Measurements from ENCODE around the gene SH3BP4. TPM values are rescaled to one million over a fixed set of nuclear protein-coding genes. Genes with fewer than 3 reads are reported as not detected.

Gene SH3BP4
- total RNA-seq, 1 donor from 2014 or later, result 115 TPM

- H3K36me3 ChIP-seq (ENCODE audit: control insufficient read depth, insufficient read depth, low read length), result no peaks in the 10 kb centered on the region
- no peak for TF ChIP-seq CTCF (IDR thresholded peaks at IDR 0.05; ENCODE audit: insufficient read depth, low read length, poor library complexity, severe bottlenecking)
- no peak for DNase-seq (ENCODE audit: low read depth)
- no peak overlapping the region for H3K4me3 ChIP-seq (ENCODE audit: low read depth, low read length)
- H3K27me3 ChIP-seq (ENCODE audit: control insufficient read depth, insufficient read depth, low read length), result no peaks in the 10 kb centered on the region
Observed at GRCh38 chr2:235066490-235066889, 114.7 kb downstream of the SH3BP4 start.

GRCh38 chr2:235066895-235067294 lies 115.1 kb downstream of the SH3BP4 start:
- TF ChIP-seq CTCF (IDR thresholded peaks at IDR 0.05; ENCODE audit: insufficient read depth, low read length, poor library complexity, severe bottlenecking), result no peak
- no peaks in the 10 kb centered on the region for H3K27me3 ChIP-seq (ENCODE audit: control insufficient read depth, insufficient read depth, low read length)
- no peak overlapping the region for H3K4me3 ChIP-seq (ENCODE audit: low read depth, low read length)
- H3K36me3 ChIP-seq (ENCODE audit: control insufficient read depth, insufficient read depth, low read length), result no peaks in the 10 kb centered on the region
- DNase-seq (ENCODE audit: low read depth), result no peak

GRCh38 chr2:235068701-235069100 lies 116.9 kb downstream of the SH3BP4 start:
- TF ChIP-seq CTCF (IDR thresholded peaks at IDR 0.05; ENCODE audit: insufficient read depth, low read length, poor library complexity, severe bottlenecking), result no peak

GRCh38 chr2:235070063-235070706 lies 118.4 kb downstream of the SH3BP4 start:
- no peaks in the 10 kb centered on the region for H3K27me3 ChIP-seq (ENCODE audit: control insufficient read depth, insufficient read depth, low read length)
- no peaks in the 10 kb centered on the region for H3K36me3 ChIP-seq (ENCODE audit: control insufficient read depth, insufficient read depth, low read length)
- no peak for TF ChIP-seq CTCF (IDR thresholded peaks at IDR 0.05; ENCODE audit: insufficient read depth, low read length, poor library complexity, severe bottlenecking)
- H3K4me3 ChIP-seq (ENCODE audit: low read depth, low read length), result no peak overlapping the region
- peak; percentile 54 for DNase-seq (ENCODE audit: low read depth)

More at GRCh38 chr2:235068701-235069100, 116.9 kb downstream of the SH3BP4 start:
- Histone ChIP-seq H3K4me3 (ENCODE audit: low read depth, low read length) (no peak overlapping the region), H3K36me3 (ENCODE audit: control insufficient read depth, insufficient read depth, low read length) (no peaks in the 10 kb centered on the region), H3K27me3 (ENCODE audit: control insufficient read depth, insufficient read depth, low read length) (no peaks in the 10 kb centered on the region)
- DNase-seq (ENCODE audit: low read depth), result no peak

GRCh38 chr2:235073868-235074413 lies 122.1 kb downstream of the SH3BP4 start:
- no peaks in the 10 kb centered on the region for H3K27me3 ChIP-seq (ENCODE audit: control insufficient read depth, insufficient read depth, low read length)
- no peaks in the 10 kb centered on the region for H3K36me3 ChIP-seq (ENCODE audit: control insufficient read depth, insufficient read depth, low read length)
- H3K4me3 ChIP-seq (ENCODE audit: low read depth, low read length), result no peak overlapping the region
- no peak for DNase-seq (ENCODE audit: low read depth)
- no peak for TF ChIP-seq CTCF (IDR thresholded peaks at IDR 0.05; ENCODE audit: insufficient read depth, low read length, poor library complexity, severe bottlenecking)

- Histone ChIP-seq H3K4me3 (ENCODE audit: low read depth, low read length) (no peak overlapping the region), H3K36me3 (ENCODE audit: control insufficient read depth, insufficient read depth, low read length) (no peaks in the 10 kb centered on the region), H3K27me3 (ENCODE audit: control insufficient read depth, insufficient read depth, low read length) (no peaks in the 10 kb centered on the region)
- no peak for DNase-seq (ENCODE audit: low read depth)
- no peak for TF ChIP-seq CTCF (IDR thresholded peaks at IDR 0.05; ENCODE audit: insufficient read depth, low read length, poor library complexity, severe bottlenecking)
Observed at GRCh38 chr2:235077046-235077445, 125.2 kb downstream of the SH3BP4 start.
